ENCODE measurements around the gene ALDH1A2. TPM values are rescaled to one million over a fixed set of nuclear protein-coding genes. Genes with fewer than 3 reads are reported as not detected.

ALDH1A2 gene
- total RNA-seq, 6 experiments from 2014 or later: 4.3 to 33.2 (median 10.8) TPM

GRCh38 chr15:58066042-58066867 lies 744 bp upstream of the ALDH1A2 start:
- H3K27me3 ChIP-seq: peaks cover 0 to 17% of the 10 kb centered on the region in 2 donors
- H3K27ac ChIP-seq: no peak overlapping the region
- peaks cover 0 to 12% (median 4%) of the 10 kb centered on the region in 4 donors for H3K4me1 ChIP-seq
- peak overlapping the region; percentile 29 to 49 (median 36) for H3K4me3 ChIP-seq
- WGBS (ENCODE audit: insufficient coverage, low coverage, low lambda C conversion rate, missing lambda C conversion rate): 12% methylated on average over 26 of the region's 59 CpGs
- no peaks in the 10 kb centered on the region for H3K36me3 ChIP-seq
- H3K9me3 ChIP-seq: no peaks in the 10 kb centered on the region
- ATAC-seq (peak; percentile 97 to 98 (median 97)), DNase-seq (peak; percentile 68 to 73 (median 73))
- intact Hi-C loops (cut with DNase I): loop anchor here (5.0 to 10.0 kb wide), 3 partner anchors 199 to 334 kb away; no protein-coding TSS in a partner anchor
- TF ChIP-seq POLR2A (IDR thresholded peaks at IDR 0.05): no peak
- TF ChIP-seq, protein P1, sequence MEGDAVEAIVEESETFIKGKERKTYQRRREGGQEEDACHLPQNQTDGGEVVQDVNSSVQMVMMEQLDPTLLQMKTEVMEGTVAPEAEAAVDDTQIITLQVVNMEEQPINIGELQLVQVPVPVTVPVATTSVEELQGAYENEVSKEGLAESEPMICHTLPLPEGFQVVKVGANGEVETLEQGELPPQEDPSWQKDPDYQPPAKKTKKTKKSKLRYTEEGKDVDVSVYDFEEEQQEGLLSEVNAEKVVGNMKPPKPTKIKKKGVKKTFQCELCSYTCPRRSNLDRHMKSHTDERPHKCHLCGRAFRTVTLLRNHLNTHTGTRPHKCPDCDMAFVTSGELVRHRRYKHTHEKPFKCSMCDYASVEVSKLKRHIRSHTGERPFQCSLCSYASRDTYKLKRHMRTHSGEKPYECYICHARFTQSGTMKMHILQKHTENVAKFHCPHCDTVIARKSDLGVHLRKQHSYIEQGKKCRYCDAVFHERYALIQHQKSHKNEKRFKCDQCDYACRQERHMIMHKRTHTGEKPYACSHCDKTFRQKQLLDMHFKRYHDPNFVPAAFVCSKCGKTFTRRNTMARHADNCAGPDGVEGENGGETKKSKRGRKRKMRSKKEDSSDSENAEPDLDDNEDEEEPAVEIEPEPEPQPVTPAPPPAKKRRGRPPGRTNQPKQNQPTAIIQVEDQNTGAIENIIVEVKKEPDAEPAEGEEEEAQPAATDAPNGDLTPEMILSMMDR (IDR thresholded peaks at IDR 0.05): peak; percentile 75 to 95 (median 92)

DNA sequence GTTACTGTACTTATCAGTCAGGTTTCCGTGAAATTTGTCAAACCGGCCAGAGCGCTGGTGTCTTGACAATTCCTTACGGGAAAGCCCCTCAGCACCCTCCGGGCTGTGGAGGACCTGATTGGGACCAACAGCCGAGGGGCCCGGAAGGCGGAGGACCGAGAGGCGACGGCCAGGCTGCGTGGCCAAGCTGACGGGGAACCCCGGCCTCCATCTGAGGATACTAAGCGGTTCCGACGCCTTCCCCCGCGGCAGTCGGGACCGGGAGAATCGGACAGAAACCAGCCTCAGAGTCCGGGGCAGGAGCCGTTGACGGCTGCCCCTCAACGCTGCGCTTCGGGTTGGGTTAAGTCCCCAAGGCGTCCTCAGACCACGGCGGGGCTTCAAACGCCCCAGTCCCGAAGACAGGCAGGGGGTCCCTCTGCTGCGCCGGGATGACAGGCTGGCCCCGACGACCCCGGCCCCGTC lies 499 bp downstream of the ALDH1A2 start:
- no peak overlapping the region for H3K27ac ChIP-seq
- H3K4me1 ChIP-seq: peaks cover 0 to 12% (median 4%) of the 10 kb centered on the region in 4 donors
- DNase-seq (peak in 2 of 3 donors; percentile 24 to 50), ATAC-seq (peak; percentile 9 to 23 (median 14))
- peaks cover 0 to 17% of the 10 kb centered on the region in 2 donors for H3K27me3 ChIP-seq
- no peak for TF ChIP-seq POLR2A (IDR thresholded peaks at IDR 0.05)
- TF ChIP-seq, protein P1 (IDR thresholded peaks at IDR 0.05): no peak
- H3K4me3 ChIP-seq: peak overlapping the region in 2 of 3 donors; percentile 8 to 49
- intact Hi-C loops (cut with DNase I): loop anchor here (5.0 to 10.0 kb wide), 3 partner anchors 198 to 333 kb away; no protein-coding TSS in a partner anchor
- no peaks in the 10 kb centered on the region for H3K9me3 ChIP-seq
- WGBS (ENCODE audit: insufficient coverage, low coverage, low lambda C conversion rate, missing lambda C conversion rate): 6% methylated on average over 22 of the region's 39 CpGs
- no peaks in the 10 kb centered on the region for H3K36me3 ChIP-seq

DNA sequence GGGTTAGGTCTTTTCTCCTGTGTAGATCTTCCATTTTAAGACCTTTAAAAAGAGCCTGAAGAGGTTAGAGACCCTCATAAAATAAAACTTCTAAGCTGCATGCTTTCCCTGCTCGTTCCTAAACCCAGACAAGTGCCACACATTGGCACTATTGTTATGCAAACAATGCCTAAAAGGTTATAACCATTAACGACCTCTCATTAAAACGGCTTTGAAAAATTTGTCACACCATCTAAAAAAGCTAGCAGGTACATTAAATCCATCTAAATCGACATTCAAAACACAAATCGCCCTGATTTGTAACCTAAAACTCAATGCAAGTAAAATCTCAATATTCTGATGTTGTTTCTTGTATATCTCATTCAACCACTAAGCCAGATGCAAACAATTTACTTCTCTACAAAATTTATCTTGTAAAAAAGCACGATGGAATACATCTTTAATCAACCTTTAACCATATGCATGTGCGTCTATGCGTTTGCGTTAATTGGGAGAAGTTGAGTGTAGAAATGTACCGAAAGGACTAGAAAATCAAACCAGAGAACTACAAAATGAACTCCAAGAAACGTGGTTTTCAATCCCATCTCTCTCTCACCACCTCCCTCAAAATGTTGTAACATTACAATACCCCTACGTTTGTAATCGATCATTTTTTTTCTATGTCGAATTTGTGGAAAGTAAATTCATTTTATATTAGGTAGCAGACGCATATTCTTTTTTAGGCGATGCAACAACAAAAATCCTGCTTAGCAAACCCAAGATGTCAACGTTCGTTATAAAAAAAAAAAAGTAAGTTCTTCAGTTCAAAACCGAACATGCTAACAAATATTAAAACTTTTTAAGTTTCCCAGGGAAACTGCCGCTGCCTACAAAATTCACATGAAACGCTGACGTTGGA lies 1.2 kb downstream of the ALDH1A2 start:
- intact Hi-C loops (cut with DNase I): loop anchor here in 1 of 2 donors (10.0 kb wide), 1 partner anchor 200 kb away; no protein-coding TSS in a partner anchor
- H3K9me3 ChIP-seq: no peaks in the 10 kb centered on the region
- peaks cover 0 to 17% of the 10 kb centered on the region in 2 donors for H3K27me3 ChIP-seq
- peaks cover 0 to 12% (median 4%) of the 10 kb centered on the region in 4 donors for H3K4me1 ChIP-seq
- H3K4me3 ChIP-seq: no peak overlapping the region
- no peak for TF ChIP-seq POLR2A (IDR thresholded peaks at IDR 0.05)
- TF ChIP-seq, protein P1 (IDR thresholded peaks at IDR 0.05): no peak
- ATAC-seq: no peak
- 26% methylated on average over 22 of the region's 22 CpGs for WGBS (ENCODE audit: insufficient coverage, low coverage, low lambda C conversion rate, missing lambda C conversion rate)
- DNase-seq: no peak
- H3K27ac ChIP-seq: no peak overlapping the region
- no peaks in the 10 kb centered on the region for H3K36me3 ChIP-seq

DNA sequence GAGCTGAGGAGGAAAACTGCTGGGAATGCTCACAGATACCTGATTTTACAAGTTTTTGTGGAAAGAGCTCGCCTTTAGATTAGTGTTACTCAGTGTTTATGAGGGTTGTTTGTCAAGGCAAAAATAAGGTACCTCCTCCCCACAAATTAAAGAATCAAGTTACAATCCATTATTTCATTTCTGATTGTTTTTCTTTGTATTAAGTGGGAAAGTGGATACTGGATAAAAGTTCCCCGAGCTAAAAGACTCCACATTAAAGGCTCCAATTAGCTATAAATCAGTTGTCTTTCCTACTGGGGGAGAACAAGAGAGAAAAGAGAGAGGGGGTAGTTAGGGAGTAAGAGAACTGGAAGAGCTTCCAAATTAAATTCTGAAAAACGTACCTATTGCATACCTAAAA lies 1.9 kb downstream of the ALDH1A2 start:
- ATAC-seq (no peak), DNase-seq (no peak)
- no peak for TF ChIP-seq POLR2A (IDR thresholded peaks at IDR 0.05)
- TF ChIP-seq, protein P1 (IDR thresholded peaks at IDR 0.05): no peak
- H3K27me3 ChIP-seq: peaks cover 0 to 17% of the 10 kb centered on the region in 2 donors
- no peaks in the 10 kb centered on the region for H3K9me3 ChIP-seq
- no peak overlapping the region for H3K4me3 ChIP-seq
- 52% methylated on average over 3 of the region's 3 CpGs for WGBS (ENCODE audit: insufficient coverage, low coverage, low lambda C conversion rate, missing lambda C conversion rate)
- intact Hi-C loops (cut with DNase I): loop anchor here in 1 of 2 donors (10.0 kb wide), 1 partner anchor 199 kb away; no protein-coding TSS in a partner anchor
- no peaks in the 10 kb centered on the region for H3K36me3 ChIP-seq
- no peak overlapping the region for H3K27ac ChIP-seq
- peaks cover 0 to 12% (median 4%) of the 10 kb centered on the region in 4 donors for H3K4me1 ChIP-seq

Measured in right lobe of liver (tissue), 6 donors.